HEK293 (cell line): ENCODE results near the gene GBF1.

Experiments used
- GLI4 ChIP-seq: fragments of 450-650 bp; formaldehyde crosslinking; IDR thresholded peaks from 2 replicates; pipeline ENCODE4 v1.5.1; 2016; ENCODE audit warnings: missing biosample characterization, missing genetic modification characterization
- GLIS2 ChIP-seq: fragments of 450-650 bp; formaldehyde crosslinking; IDR thresholded peaks from 2 replicates; pipeline ENCODE4 v1.5.1; 2016; ENCODE audit warnings: missing biosample characterization, missing genetic modification characterization
- IKZF3 ChIP-seq: fragments of 450-650 bp; IDR thresholded peaks from 2 replicates; pipeline ENCODE4 v1.5.0; 2018; ENCODE audit warnings: missing biosample characterization, mild to moderate bottlenecking, missing genetic modification characterization, moderate library complexity
- KLF9 ChIP-seq: fragments of 450-650 bp; formaldehyde crosslinking; IDR thresholded peaks from 2 replicates; pipeline ENCODE4 v1.5.1; 2016; ENCODE audit warnings: missing biosample characterization, missing genetic modification characterization, low read depth
- SP3 ChIP-seq: fragments of 450-650 bp; formaldehyde crosslinking; IDR thresholded peaks from 2 replicates; pipeline ENCODE4 v1.5.1; 2016; ENCODE audit warnings: missing biosample characterization, missing genetic modification characterization
- TCF7L2 ChIP-seq: IDR thresholded peaks from 2 replicates; pipeline ENCODE4 v1.6.1; 2011; ENCODE audit warnings: low read depth, mild to moderate bottlenecking, inconsistent platforms, low read length, moderate library complexity, borderline replicate concordance
- TRIM28 ChIP-seq: IDR thresholded peaks from 2 replicates; pipeline ENCODE4 v1.6.1; 2011; ENCODE audit warnings: low read length, control low read depth, borderline replicate concordance
- YY1 ChIP-seq: fragments of 450-650 bp; formaldehyde crosslinking; IDR thresholded peaks from 2 replicates; pipeline ENCODE4 v1.5.1; 2018; ENCODE audit warnings: missing biosample characterization, missing genetic modification characterization
- ZBTB10 ChIP-seq: fragments of 450-650 bp; formaldehyde crosslinking; IDR thresholded peaks from 2 replicates; pipeline ENCODE4 v1.5.1; 2016; ENCODE audit warnings: missing biosample characterization, missing genetic modification characterization
- ZNF112 ChIP-seq: fragments of 450-650 bp; formaldehyde crosslinking; IDR thresholded peaks from 2 replicates; pipeline ENCODE4 v1.5.0; 2017; ENCODE audit warnings: missing biosample characterization, missing genetic modification characterization
- ZNF140 ChIP-seq: fragments of 450-650 bp; formaldehyde crosslinking; IDR thresholded peaks from 2 replicates; pipeline ENCODE4 v1.5.1; 2016; ENCODE audit warnings: missing biosample characterization, missing genetic modification characterization
- ZNF184 ChIP-seq: fragments of 450-650 bp; IDR thresholded peaks from 2 replicates; pipeline ENCODE4 v1.5.1; 2018; ENCODE audit warnings: missing biosample characterization, mild to moderate bottlenecking, missing genetic modification characterization
- ZNF19 ChIP-seq: fragments of 450-650 bp; formaldehyde crosslinking; IDR thresholded peaks from 2 replicates; pipeline ENCODE4; 2016; ENCODE audit warnings: missing biosample characterization, missing genetic modification characterization, low read depth
- ZNF239 ChIP-seq: fragments of 450-650 bp; formaldehyde crosslinking; IDR thresholded peaks from 2 replicates; pipeline ENCODE4 v1.5.1; 2016; ENCODE audit warnings: missing biosample characterization, missing genetic modification characterization
- ZNF350 ChIP-seq: fragments of 450-650 bp; formaldehyde crosslinking; IDR thresholded peaks from 2 replicates; pipeline ENCODE4 v1.5.0; 2017; ENCODE audit warnings: missing biosample characterization, mild to moderate bottlenecking, missing genetic modification characterization
- ZNF473 ChIP-seq: fragments of 450-650 bp; formaldehyde crosslinking; IDR thresholded peaks from 2 replicates; pipeline ENCODE4 v1.5.1; 2017; ENCODE audit warnings: missing biosample characterization, missing genetic modification characterization
- ZNF529 ChIP-seq: fragments of 450-650 bp; formaldehyde crosslinking; IDR thresholded peaks from 2 replicates; pipeline ENCODE4 v1.5.1; 2017; ENCODE audit warnings: missing genetic modification characterization, missing biosample characterization; ENCODE audit not compliant: insufficient replicate concordance
- ZNF548 ChIP-seq: fragments of 450-650 bp; formaldehyde crosslinking; IDR thresholded peaks from 2 replicates; pipeline ENCODE4 v1.5.1; 2016; ENCODE audit warnings: missing biosample characterization, missing genetic modification characterization
- ZNF549 ChIP-seq: fragments of 450-650 bp; IDR thresholded peaks from 2 replicates; pipeline ENCODE4 v1.5.1; 2018; ENCODE audit warnings: missing biosample characterization, missing genetic modification characterization, mild to moderate bottlenecking, inconsistent platforms, moderate library complexity
- ZNF585B ChIP-seq: fragments of 450-650 bp; formaldehyde crosslinking; IDR thresholded peaks from 2 replicates; pipeline ENCODE4 v1.5.1; 2016; ENCODE audit warnings: missing biosample characterization, missing genetic modification characterization
- ZNF624 ChIP-seq: fragments of 450-650 bp; formaldehyde crosslinking; IDR thresholded peaks from 2 replicates; pipeline ENCODE4 v1.5.1; 2017; ENCODE audit warnings: missing biosample characterization, missing genetic modification characterization
- ZNF629 ChIP-seq: fragments of 450-650 bp; formaldehyde crosslinking; IDR thresholded peaks from 2 replicates; pipeline ENCODE4 v1.5.1; 2017; ENCODE audit warnings: missing biosample characterization, missing genetic modification characterization
- ZNF639 ChIP-seq: fragments of 450-650 bp; formaldehyde crosslinking; IDR thresholded peaks from 2 replicates; pipeline ENCODE4 v1.5.1; 2016; ENCODE audit warnings: missing biosample characterization, missing genetic modification characterization
- ZNF660 ChIP-seq: fragments of 450-650 bp; IDR thresholded peaks from 2 replicates; pipeline ENCODE4 v1.5.1; 2018; ENCODE audit warnings: missing biosample characterization, mild to moderate bottlenecking, missing genetic modification characterization
- ZNF670 ChIP-seq: fragments of 450-650 bp; formaldehyde crosslinking; IDR thresholded peaks from 2 replicates; pipeline ENCODE4 v1.5.1; 2016; ENCODE audit warnings: missing biosample characterization, missing genetic modification characterization, low read depth
- ZNF677 ChIP-seq: fragments of 450-650 bp; IDR thresholded peaks from 2 replicates; pipeline ENCODE4 v1.5.0; 2018; ENCODE audit warnings: missing biosample characterization, mild to moderate bottlenecking, missing genetic modification characterization, moderate library complexity
- ZNF768 ChIP-seq: fragments of 450-650 bp; formaldehyde crosslinking; IDR thresholded peaks from 2 replicates; pipeline ENCODE4 v1.5.1; 2018; ENCODE audit warnings: missing biosample characterization, mild to moderate bottlenecking, missing genetic modification characterization
- ZNF791 ChIP-seq: fragments of 450-650 bp; formaldehyde crosslinking; IDR thresholded peaks from 2 replicates; pipeline ENCODE4 v1.5.1; 2016; ENCODE audit warnings: missing biosample characterization, missing genetic modification characterization
- ZNF830 ChIP-seq: fragments of 450-650 bp; IDR thresholded peaks from 2 replicates; pipeline ENCODE4 v1.5.0; 2018; ENCODE audit warnings: missing biosample characterization, missing genetic modification characterization, low read depth, mild to moderate bottlenecking, moderate library complexity
- ZXDB ChIP-seq: fragments of 450-650 bp; formaldehyde crosslinking; IDR thresholded peaks from 2 replicates; pipeline ENCODE4 v1.5.1; 2016; ENCODE audit warnings: missing biosample characterization, missing genetic modification characterization
- TF ChIP-seq, protein P1 (sequence below): fragments of 450-650 bp; formaldehyde crosslinking; IDR thresholded peaks from 2 replicates; pipeline ENCODE4 v1.5.1; 2016; ENCODE audit warnings: missing biosample characterization, missing genetic modification characterization
- TF ChIP-seq, protein P2 (sequence below): fragments of 450-650 bp; formaldehyde crosslinking; IDR thresholded peaks from 2 replicates; pipeline ENCODE4 v1.5.0; 2017; ENCODE audit warnings: missing biosample characterization, missing genetic modification characterization, borderline replicate concordance

Gene GBF1

DNA sequence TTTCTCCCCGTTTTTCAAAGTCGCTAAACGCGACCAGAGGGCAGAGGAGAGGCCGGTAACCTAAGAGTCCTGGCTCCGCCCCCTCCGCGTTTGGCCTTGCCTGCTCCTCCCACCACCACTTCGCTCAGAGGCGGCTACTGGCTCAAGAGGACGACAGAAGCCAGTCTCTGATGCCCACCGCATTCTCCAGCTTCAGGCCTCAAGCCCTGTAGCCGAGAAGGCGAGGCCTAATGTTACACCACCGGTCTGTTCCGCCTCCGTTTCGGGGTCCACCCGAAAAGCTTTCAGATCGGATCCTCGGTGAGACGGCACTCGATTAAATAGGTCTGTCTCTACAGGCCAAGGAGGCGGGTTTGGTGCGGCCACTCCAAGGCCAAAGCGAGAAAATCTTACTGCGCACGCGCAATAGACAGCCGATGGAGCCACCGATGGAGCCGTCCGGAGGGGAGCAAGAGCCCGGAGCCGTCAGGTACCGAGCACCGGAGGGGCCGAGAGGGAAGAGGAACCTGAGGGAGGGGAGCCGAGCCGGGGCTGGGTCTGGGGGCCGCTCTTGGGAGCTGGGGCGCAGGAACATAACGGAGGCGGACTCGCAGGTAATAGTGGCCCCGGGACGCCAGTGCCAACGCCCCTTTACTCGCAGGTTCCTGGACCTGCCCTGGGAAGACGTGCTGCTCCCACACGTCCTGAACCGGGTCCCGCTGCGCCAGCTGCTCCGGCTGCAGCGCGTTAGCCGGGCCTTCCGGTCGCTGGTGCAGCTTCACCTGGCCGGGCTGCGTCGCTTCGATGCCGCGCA, 175.6 kb downstream of the GBF1 start, which contains the start of gene FBXL15 (continued):
- TF ChIP-seq ZNF629 (peak; percentile 89), YY1 (tag by site-specific recombination) (peak; percentile 82; the same call in 1 of the 2 replicates), ZNF585B (tag by site-specific recombination) (no peak; the same call in 1 of the 2 replicates), ZNF239 (tag by site-specific recombination) (no peak), ZNF830 (no peak), ZNF670 (tag by site-specific recombination) (no peak), ZNF140 (no peak), SP3 (tag by site-specific recombination) (peak; percentile 93), ZXDB (tag by site-specific recombination) (peak; percentile 95), TCF7L2 (no peak), ZNF529 (tag by site-specific recombination) (no peak), ZNF677 (tag by site-specific recombination) (no peak), KLF9 (peak; percentile 71), ZNF112 (tag by site-specific recombination) (no peak), ZNF19 (tag by site-specific recombination) (no peak), ZNF184 (0 out of 2 replicates have a peak, but pooled peaks have one; percentile 9), ZNF791 (no peak), GLI4 (tag by site-specific recombination) (peak; percentile 98), ZNF549 (no peak), ZBTB10 (tag by site-specific recombination) (peak; percentile 62; the same call in 1 of the 2 replicates), ZNF768 (tag by site-specific recombination) (no peak), ZNF639 (peak; percentile 96), ZNF624 (tag by site-specific recombination) (0 out of 2 replicates have a peak, but pooled peaks have one; percentile 30), ZNF548 (tag by site-specific recombination) (no peak), ZNF350 (tag by site-specific recombination) (no peak), TRIM28 (peak; percentile 53; the same call in 1 of the 2 replicates), IKZF3 (tag by site-specific recombination) (peak; percentile 97), GLIS2 (tag by site-specific recombination) (no peak), ZNF473 (tag by site-specific recombination) (no peak), ZNF660 (peak; percentile 89)
- TF ChIP-seq, protein P1, sequence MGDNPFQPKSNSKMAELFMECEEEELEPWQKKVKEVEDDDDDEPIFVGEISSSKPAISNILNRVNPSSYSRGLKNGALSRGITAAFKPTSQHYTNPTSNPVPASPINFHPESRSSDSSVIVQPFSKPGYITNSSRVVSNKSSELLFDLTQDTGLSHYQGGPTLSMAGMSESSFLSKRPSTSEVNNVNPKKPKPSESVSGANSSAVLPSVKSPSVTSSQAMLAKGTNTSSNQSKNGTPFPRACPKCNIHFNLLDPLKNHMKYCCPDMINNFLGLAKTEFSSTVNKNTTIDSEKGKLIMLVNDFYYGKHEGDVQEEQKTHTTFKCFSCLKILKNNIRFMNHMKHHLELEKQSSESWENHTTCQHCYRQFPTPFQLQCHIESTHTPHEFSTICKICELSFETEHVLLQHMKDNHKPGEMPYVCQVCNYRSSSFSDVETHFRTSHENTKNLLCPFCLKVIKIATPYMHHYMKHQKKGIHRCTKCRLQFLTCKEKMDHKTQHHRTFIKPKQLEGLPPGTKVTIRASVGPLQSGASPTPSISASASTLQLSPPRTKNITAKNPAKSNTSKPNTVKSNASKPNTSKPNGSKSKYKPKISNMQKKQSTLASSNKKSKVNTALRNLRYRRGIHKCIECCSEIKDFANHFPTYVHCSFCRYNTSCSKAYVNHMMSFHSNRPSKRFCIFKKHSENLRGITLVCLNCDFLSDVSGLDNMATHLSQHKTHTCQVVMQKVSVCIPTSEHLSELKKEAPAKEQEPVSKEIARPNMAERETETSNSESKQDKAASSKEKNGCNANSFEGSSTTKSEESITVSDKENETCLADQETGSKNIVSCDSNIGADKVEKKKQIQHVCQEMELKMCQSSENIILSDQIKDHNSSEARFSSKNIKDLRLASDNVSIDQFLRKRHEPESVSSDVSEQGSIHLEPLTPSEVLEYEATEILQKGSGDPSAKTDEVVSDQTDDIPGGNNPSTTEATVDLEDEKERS (tag by site-specific recombination), result 0 out of 2 replicates have a peak, but pooled peaks have one; percentile 18
- TF ChIP-seq, protein P2, sequence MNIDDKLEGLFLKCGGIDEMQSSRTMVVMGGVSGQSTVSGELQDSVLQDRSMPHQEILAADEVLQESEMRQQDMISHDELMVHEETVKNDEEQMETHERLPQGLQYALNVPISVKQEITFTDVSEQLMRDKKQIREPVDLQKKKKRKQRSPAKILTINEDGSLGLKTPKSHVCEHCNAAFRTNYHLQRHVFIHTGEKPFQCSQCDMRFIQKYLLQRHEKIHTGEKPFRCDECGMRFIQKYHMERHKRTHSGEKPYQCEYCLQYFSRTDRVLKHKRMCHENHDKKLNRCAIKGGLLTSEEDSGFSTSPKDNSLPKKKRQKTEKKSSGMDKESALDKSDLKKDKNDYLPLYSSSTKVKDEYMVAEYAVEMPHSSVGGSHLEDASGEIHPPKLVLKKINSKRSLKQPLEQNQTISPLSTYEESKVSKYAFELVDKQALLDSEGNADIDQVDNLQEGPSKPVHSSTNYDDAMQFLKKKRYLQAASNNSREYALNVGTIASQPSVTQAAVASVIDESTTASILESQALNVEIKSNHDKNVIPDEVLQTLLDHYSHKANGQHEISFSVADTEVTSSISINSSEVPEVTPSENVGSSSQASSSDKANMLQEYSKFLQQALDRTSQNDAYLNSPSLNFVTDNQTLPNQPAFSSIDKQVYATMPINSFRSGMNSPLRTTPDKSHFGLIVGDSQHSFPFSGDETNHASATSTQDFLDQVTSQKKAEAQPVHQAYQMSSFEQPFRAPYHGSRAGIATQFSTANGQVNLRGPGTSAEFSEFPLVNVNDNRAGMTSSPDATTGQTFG (tag by site-specific recombination), result no peak
